Breast epithelium (tissue), 4 donors: ENCODE data around the gene SIK3. TPM values are rescaled to one million over a fixed set of nuclear protein-coding genes. Genes with fewer than 3 reads are reported as not detected.

Source experiments
- DNase-seq, 2 donors: peaks; one replicate each; pipeline ENCODE4 v3.0.0-alpha.2; 2019; ENCODE audit warnings: low spot score in 2 of 2
- H3K27ac ChIP-seq, 2 donors: fragments of 200-600 bp; sonication (generic) in 1 of 2; one replicate each; pipeline ENCODE4 v1.5.1; 2016 to 2019; ENCODE audit warnings: mild to moderate bottlenecking in 1 of 2
- H3K27me3 ChIP-seq, 2 donors: fragments of 200-600 bp; sonication (generic) in 1 of 2; one replicate each; pipeline versions ENCODE4 v1.5.1 to v1.6.0; 2017 to 2019; ENCODE audit warnings: control low read depth in 1 of 2, mild to moderate bottlenecking in 1 of 2
- H3K36me3 ChIP-seq: fragments of 200-600 bp; one replicate; pipeline ENCODE4 v1.5.1; 2019
- H3K4me1 ChIP-seq, 2 donors: fragments of 200-600 bp; sonication (generic); one replicate each; pipeline ENCODE4 v1.5.1; 2016 to 2019; ENCODE audit warnings: control low read depth in 1 of 2
- H3K4me3 ChIP-seq, 3 donors: fragments of 200-600 bp; sonication (generic); 1 replicate in 2 of 3; 2 replicates in 1 of 3; pipeline ENCODE4 v1.5.1; 2016 to 2019; ENCODE audit warnings: mild to moderate bottlenecking in 3 of 3, moderate library complexity in 2 of 3
- H3K9me3 ChIP-seq, 2 donors: fragments of 200-600 bp; sonication (generic) in 1 of 2; one replicate each; pipeline ENCODE4 v1.5.1; 2016 to 2019; ENCODE audit warnings: control low read depth in 1 of 2
- CTCF ChIP-seq, 3 donors: fragments of 450-650 bp; IDR thresholded peaks; one replicate each; pipeline ENCODE4 v1.5.1; 2016 to 2017; ENCODE audit warnings: antibody characterized with exemption in 3 of 3, mild to moderate bottlenecking in 3 of 3, moderate library complexity in 3 of 3
- POLR2A ChIP-seq: fragments of 450-650 bp; IDR thresholded peaks from one replicate; pipeline ENCODE4 v1.6.1; 2016; ENCODE audit warnings: antibody characterized with exemption, mild to moderate bottlenecking, moderate library complexity
- POLR2AphosphoS5 ChIP-seq, 3 donors: sonication (generic); formaldehyde crosslinking; IDR thresholded peaks; one replicate each; pipeline ENCODE4 v1.6.1; 2017; ENCODE audit warnings: antibody characterized with exemption in 3 of 3
- intact Hi-C: fragments of 100-400 bp; cut with DNase I; formaldehyde crosslinking; loops from one replicate; pipeline ENCODE4 v1.15.1; 2023; ENCODE audit warnings: low total_unique reads
- total RNA-seq, 3 donors: library from RNA; depleted of rRNA; stranded (reverse); fragments of >200 nt; gene quantifications; one replicate each; pipeline ENCODE4 v1.1.0, GENCODE V29; 2016

Gene SIK3
- total RNA-seq, 3 donors from 2014 or later, result 26.9 to 110 (median 57.0) TPM

- Histone ChIP-seq H3K4me1 (no peaks in the 10 kb centered on the region), H3K9me3 (no peaks in the 10 kb centered on the region), H3K36me3 (no peaks in the 10 kb centered on the region), H3K4me3 (no peak overlapping the region), H3K27ac (no peak overlapping the region), H3K27me3 (no peaks in the 10 kb centered on the region)
- intact Hi-C loops, result no loop called here
- TF ChIP-seq CTCF (IDR thresholded peaks at IDR 0.05), result no peak
- no peak for TF ChIP-seq POLR2AphosphoS5 (IDR thresholded peaks at IDR 0.05)
- TF ChIP-seq POLR2A, result no peak
- no peak for DNase-seq
Measured at GRCh38 chr11:116814502-116814901, 283.7 kb downstream of the SIK3 start.

GRCh38 chr11:116813781-116814471 lies 284.3 kb downstream of the SIK3 start:
- DNase-seq, result peak in 1 of 2 donors; percentile 5
- no peaks in the 10 kb centered on the region for H3K36me3 ChIP-seq
- H3K9me3 ChIP-seq, result no peaks in the 10 kb centered on the region
- TF ChIP-seq CTCF (IDR thresholded peaks at IDR 0.05), result no peak
- TF ChIP-seq POLR2A, result no peak
- TF ChIP-seq POLR2AphosphoS5 (IDR thresholded peaks at IDR 0.05), result no peak
- H3K27me3 ChIP-seq, result no peaks in the 10 kb centered on the region
- intact Hi-C loops, result no loop called here
- H3K4me1 ChIP-seq, result no peaks in the 10 kb centered on the region
- H3K27ac ChIP-seq, result no peak overlapping the region
- H3K4me3 ChIP-seq, result no peak overlapping the region

GRCh38 chr11:116813170-116813569 lies 285.1 kb downstream of the SIK3 start:
- Histone ChIP-seq H3K27me3 (no peaks in the 10 kb centered on the region), H3K36me3 (no peaks in the 10 kb centered on the region), H3K9me3 (no peaks in the 10 kb centered on the region), H3K4me3 (no peak overlapping the region), H3K27ac (no peak overlapping the region), H3K4me1 (no peaks in the 10 kb centered on the region)
- TF ChIP-seq POLR2AphosphoS5 (IDR thresholded peaks at IDR 0.05) (no peak), CTCF (IDR thresholded peaks at IDR 0.05) (no peak), POLR2A (no peak)
- peak in 1 of 2 donors; percentile 5 for DNase-seq
- intact Hi-C loops, result no loop called here

GRCh38 chr11:116812109-116812508 lies 286.1 kb downstream of the SIK3 start:
- DNase-seq, result no peak
- Histone ChIP-seq H3K4me3 (no peak overlapping the region), H3K36me3 (no peaks in the 10 kb centered on the region), H3K4me1 (no peaks in the 10 kb centered on the region), H3K27me3 (no peaks in the 10 kb centered on the region), H3K27ac (no peak overlapping the region), H3K9me3 (no peaks in the 10 kb centered on the region)
- intact Hi-C loops, result no loop called here
- TF ChIP-seq CTCF (IDR thresholded peaks at IDR 0.05) (no peak), POLR2AphosphoS5 (IDR thresholded peaks at IDR 0.05) (no peak), POLR2A (no peak)

- intact Hi-C loops, result no loop called here
- H3K36me3 ChIP-seq, result no peaks in the 10 kb centered on the region
- TF ChIP-seq POLR2A, result no peak
- no peak for TF ChIP-seq CTCF (IDR thresholded peaks at IDR 0.05)
- no peak for TF ChIP-seq POLR2AphosphoS5 (IDR thresholded peaks at IDR 0.05)
Measured at GRCh38 chr11:116811194-116811593, 287.0 kb downstream of the SIK3 start.

More at GRCh38 chr11:116811194-116811593, 287.0 kb downstream of the SIK3 start:
- DNase-seq, result no peak
- H3K4me3 ChIP-seq, result no peak overlapping the region
- no peaks in the 10 kb centered on the region for H3K9me3 ChIP-seq
- H3K4me1 ChIP-seq, result no peaks in the 10 kb centered on the region
- no peaks in the 10 kb centered on the region for H3K27me3 ChIP-seq
- no peak overlapping the region for H3K27ac ChIP-seq
